ENCODE results near the gene LRP2. TPM values are rescaled to one million over a fixed set of nuclear protein-coding genes. Genes with fewer than 3 reads are reported as not detected.
A peak's percentile ranks its signal among the peaks of the same experiment; 100 is the strongest.

LRP2 gene
- total and polyA plus RNA-seq, 2 of the 8 experiments (the other 6 are each of a cell fraction or from before 2014, with no cell fraction given) = 2.0 to 2.9 TPM

DNA sequence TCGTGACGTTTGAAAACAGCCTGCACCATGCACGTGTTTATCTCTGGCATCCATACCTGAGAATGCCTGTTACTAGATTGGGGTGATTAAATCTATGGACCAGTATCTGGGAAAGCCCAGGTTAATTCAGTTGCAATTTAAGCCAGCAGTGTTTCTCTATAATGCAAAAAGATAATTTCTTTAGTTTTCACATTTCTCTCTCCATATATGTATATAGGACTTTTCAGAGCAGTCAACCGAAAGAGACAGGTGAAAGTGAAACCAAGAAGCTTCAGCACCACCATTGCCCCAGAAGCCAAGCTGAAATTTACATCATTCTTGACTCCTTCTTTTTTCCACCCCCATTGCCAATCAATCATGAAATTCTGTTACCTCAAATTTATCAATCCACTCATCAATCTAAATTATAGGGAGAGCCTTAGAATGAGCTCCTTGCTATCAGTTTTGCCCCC is 2.7 kb upstream of the LRP2 start:
- CTCF ChIA-PET (ENCODE audit: partially characterized antibody) = interaction anchor here (0.7 to 2.0 kb wide), 4 partner anchors 28 to 1455 kb away, joined by 3 to 5 read pairs (median 4); no protein-coding TSS in a partner anchor
- Histone ChIP-seq H3K4me1 (replicated peaks in 1 of 4; ENCODE audit: control insufficient read depth in 3 of 4, insufficient read depth in 4 of 4, low read length in 3 of 4) (peaks cover 0 to 22% (median 13%) of the 10 kb centered on the region in 4 experiments; a peak in 6 of 7 replicates), H2BK15ac (ENCODE audit: low read length) (no peak overlapping the region), H3K4me3 (ENCODE audit: extremely low read depth in 1 of 4, insufficient read depth in 2 of 4, low read depth in 3 of 4, low read length in 4 of 4) (peak overlapping the region; percentile 42 to 65 (median 53); a peak in 7 of 8 replicates), H2AK5ac (ENCODE audit: low read depth, low read length) (no peak overlapping the region), H3K36me3 (ENCODE audit: control insufficient read depth in 2 of 4, insufficient read depth in 4 of 4, low read length in 3 of 4) (no peaks in the 10 kb centered on the region), H3K79me2 (ENCODE audit: control insufficient read depth in 1 of 2, insufficient read depth in 2 of 2, low read length in 2 of 2) (no peaks in the 10 kb centered on the region), H2BK12ac (ENCODE audit: low read depth, low read length) (peak overlapping the region; percentile 29), H3K56ac (replicated peaks; ENCODE audit: insufficient read length, low read depth, low read length) (no peak overlapping the region), H4K8ac (ENCODE audit: extremely low read depth, insufficient read depth, low read length) (peak overlapping the region; percentile 95; the same call in 1 of the 2 replicates), H2AFZ (ENCODE audit: low read length) (peak overlapping the region; percentile 28; the same call in 1 of the 2 replicates), H3K4me2 (ENCODE audit: insufficient read depth in 1 of 2, low read depth in 2 of 2, low read length in 2 of 2) (peak overlapping the region; percentile 98), H3K18ac (ENCODE audit: extremely low read depth, low read length) (no peak overlapping the region), H2BK5ac (ENCODE audit: low read depth, low read length) (0 out of 2 replicates have a peak overlapping the region, but pooled peaks have one; percentile 1), H3K27me3 (replicated peaks in 1 of 4; ENCODE audit: control insufficient read depth in 3 of 4, extremely low read depth in 1 of 4, insufficient read depth in 3 of 4, low read length in 3 of 4) (peaks cover 18 to 41% (median 37%) of the 10 kb centered on the region in 4 experiments), H4K20me1 (replicated peaks in 1 of 2; ENCODE audit: control insufficient read depth in 1 of 2, insufficient read depth in 2 of 2, low read length in 2 of 2) (peaks cover 0 to 4% of the 10 kb centered on the region in 2 experiments), H3K23ac (ENCODE audit: insufficient read length) (no peak overlapping the region), H4K91ac (replicated peaks; ENCODE audit: insufficient read length, low read length) (no peak overlapping the region), H3K79me1 (ENCODE audit: low read depth, low read length) (no peaks in the 10 kb centered on the region), H3K4ac (replicated peaks; ENCODE audit: insufficient read length, low read depth, low read length) (no peak overlapping the region), H2BK20ac (ENCODE audit: low read length) (no peak overlapping the region), H3K23me2 (ENCODE audit: low read depth, low read length) (peaks cover 35% of the 10 kb centered on the region), H3K9ac (replicated peaks in 1 of 4; ENCODE audit: extremely low read depth in 1 of 4, low read depth in 3 of 4, low read length in 3 of 4) (peak overlapping the region in 2 of 4 experiments; percentile 46 to 63; a peak in 5 of 7 replicates), H2BK120ac (replicated peaks; ENCODE audit: low read depth, low read length) (no peak overlapping the region), H3K27ac (ENCODE audit: low read depth, low read length) (0 out of 2 replicates have a peak overlapping the region, but pooled peaks have one; percentile 4), H3K9me3 (ENCODE audit: insufficient read depth in 2 of 2, low read depth in 1 of 2, low read length in 1 of 2) (no peaks in the 10 kb centered on the region), H4K5ac (ENCODE audit: insufficient read length, low read depth, low read length) (no peak overlapping the region), H3K14ac (ENCODE audit: insufficient read length) (no peak overlapping the region)
- DNase-seq (ENCODE audit: low read depth in 1 of 2, low spot score in 2 of 2) (no peak), FAIRE-seq (no peak)
- WGBS, 2 experiments (ENCODE audit: extremely low coverage in 1 of 2, insufficient coverage in 1 of 2, insufficient read length in 1 of 2, insufficient replicate concordance in 2 of 2, low coverage in 1 of 2, low lambda C conversion rate in 2 of 2, missing lambda C conversion rate in 1 of 2) = 17% methylated on average over 4 of the region's 4 CpGs; no CpG with 5 or more reads in 1 of the 2 experiments
- POLR2A ChIA-PET (ENCODE audit: partially characterized antibody) = interaction anchor here (0.7 to 2.0 kb wide), 6 partner anchors 9 to 1291 kb away, joined by 3 to 5 read pairs (median 4); partner anchors contain the start of genes CFAP210 and PHOSPHO2
- TF ChIP-seq PHF8 (conservative IDR thresholded peaks at IDR 0.05; ENCODE audit: low read depth, low read length) = no peak
- no peak for TF ChIP-seq SIRT6 (IDR thresholded peaks at IDR 0.05; ENCODE audit: low read length)
- TF ChIP-seq CBX8 (IDR thresholded peaks at IDR 0.05; ENCODE audit: borderline replicate concordance, low read depth, low read length) = no peak
- TF ChIP-seq POLR2AphosphoS5 (IDR thresholded peaks at IDR 0.05; ENCODE audit: low read depth, low read length) = no peak
- TF ChIP-seq RFX5 (IDR thresholded peaks at IDR 0.05; ENCODE audit: borderline replicate concordance, low read depth, low read length) = no peak
- TF ChIP-seq, protein P1, sequence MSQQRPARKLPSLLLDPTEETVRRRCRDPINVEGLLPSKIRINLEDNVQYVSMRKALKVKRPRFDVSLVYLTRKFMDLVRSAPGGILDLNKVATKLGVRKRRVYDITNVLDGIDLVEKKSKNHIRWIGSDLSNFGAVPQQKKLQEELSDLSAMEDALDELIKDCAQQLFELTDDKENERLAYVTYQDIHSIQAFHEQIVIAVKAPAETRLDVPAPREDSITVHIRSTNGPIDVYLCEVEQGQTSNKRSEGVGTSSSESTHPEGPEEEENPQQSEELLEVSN (IDR thresholded peaks at IDR 0.05) = peak; percentile 20; the same call in 1 of the 2 replicates
- no peak for TF ChIP-seq BACH1 (IDR thresholded peaks at IDR 0.05; ENCODE audit: low read length)
- TF ChIP-seq CHD2 (IDR thresholded peaks at IDR 0.05; ENCODE audit: low read length) = no peak
- TF ChIP-seq, protein P2, sequence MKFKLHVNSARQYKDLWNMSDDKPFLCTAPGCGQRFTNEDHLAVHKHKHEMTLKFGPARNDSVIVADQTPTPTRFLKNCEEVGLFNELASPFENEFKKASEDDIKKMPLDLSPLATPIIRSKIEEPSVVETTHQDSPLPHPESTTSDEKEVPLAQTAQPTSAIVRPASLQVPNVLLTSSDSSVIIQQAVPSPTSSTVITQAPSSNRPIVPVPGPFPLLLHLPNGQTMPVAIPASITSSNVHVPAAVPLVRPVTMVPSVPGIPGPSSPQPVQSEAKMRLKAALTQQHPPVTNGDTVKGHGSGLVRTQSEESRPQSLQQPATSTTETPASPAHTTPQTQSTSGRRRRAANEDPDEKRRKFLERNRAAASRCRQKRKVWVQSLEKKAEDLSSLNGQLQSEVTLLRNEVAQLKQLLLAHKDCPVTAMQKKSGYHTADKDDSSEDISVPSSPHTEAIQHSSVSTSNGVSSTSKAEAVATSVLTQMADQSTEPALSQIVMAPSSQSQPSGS (IDR thresholded peaks at IDR 0.05; ENCODE audit: low read length) = no peak
- TF ChIP-seq RNF2 (IDR thresholded peaks at IDR 0.05; ENCODE audit: borderline replicate concordance, low read depth, low read length, missing control alignments, poor library complexity, severe bottlenecking) = no peak

All from H1 (cell line).